K562 (cell line): ENCODE measurements around the gene DNASE2. TPM values are rescaled to one million over a fixed set of nuclear protein-coding genes. Genes with fewer than 3 reads are reported as not detected.

ENCODE experiments used
- BACH1 ChIP-seq: fragments of 200-800 bp; sonication (Bioruptor generic); IDR thresholded peaks from 2 replicates; pipeline ENCODE4 v1.6.1; 2016; ENCODE audit warnings: missing genetic modification characterization, missing compliant biosample characterization
- BRCA1 ChIP-seq, 2 experiments: fragments of 450-650 bp in 1 of 2; sonication (generic) in 1 of 2; formaldehyde crosslinking in 1 of 2; IDR thresholded peaks; 2 replicates each; pipeline versions ENCODE4 v1.5.0 to v1.6.1; 2017 to 2020; ENCODE audit warnings: mild to moderate bottlenecking in 1 of 2, missing genetic modification reagents in 1 of 2
- CREB5 ChIP-seq: fragments of 250-450 bp; sonication (Bioruptor Pico); IDR thresholded peaks from 2 replicates; pipeline ENCODE4 v1.5.0; 2020; ENCODE audit warnings: mild to moderate bottlenecking
- DDX20 ChIP-seq: fragments of 450-650 bp; IDR thresholded peaks from 2 replicates; pipeline ENCODE4 v1.6.1; 2016; ENCODE audit warnings: missing genetic modification characterization, low read depth, mild to moderate bottlenecking, missing compliant biosample characterization, moderate library complexity
- ERF ChIP-seq: fragments of 450-650 bp; formaldehyde crosslinking; IDR thresholded peaks from 2 replicates; pipeline ENCODE4 v1.4.0; 2020; ENCODE audit warnings: mild to moderate bottlenecking, mixed read lengths
- IFI16 ChIP-seq: fragments of 250-450 bp; sonication (Bioruptor Pico); IDR thresholded peaks from 2 replicates; pipeline ENCODE4 v2.1.2; 2022; ENCODE audit warnings: mild to moderate bottlenecking, inconsistent platforms
- KLF6 ChIP-seq: fragments of 250-450 bp; sonication (Bioruptor Pico); IDR thresholded peaks from 2 replicates; pipeline ENCODE4 v1.4.0; 2020; ENCODE audit warnings: mild to moderate bottlenecking, moderate library complexity, borderline replicate concordance
- MCM7 ChIP-seq, 2 experiments: fragments of 450-650 bp; IDR thresholded peaks; 2 replicates each; pipeline ENCODE4 v1.6.1; 2016 to 2018
- MEIS2 ChIP-seq: fragments of 450-650 bp; IDR thresholded peaks from 2 replicates; pipeline ENCODE4 v1.6.1; 2014; ENCODE audit warnings: mild to moderate bottlenecking; ENCODE audit not compliant: partially characterized antibody
- MTA2 ChIP-seq: fragments of 450-650 bp; IDR thresholded peaks from 2 replicates; pipeline ENCODE4 v1.6.1; 2016; ENCODE audit warnings: low read depth
- MYNN ChIP-seq, 2 experiments: sonication (generic); formaldehyde crosslinking in 1 of 2; IDR thresholded peaks; 2 replicates each; pipeline versions ENCODE4 v1.5.0 to v1.6.1; 2016 to 2020; ENCODE audit warnings: antibody characterized with exemption in 1 of 2, missing genetic modification reagents in 1 of 2
- PHF21A ChIP-seq: fragments of 450-650 bp; IDR thresholded peaks from 2 replicates; pipeline ENCODE4 v1.6.1; 2017; ENCODE audit warnings: low read depth, borderline replicate concordance
- PHF8 ChIP-seq: fragments of 200-600 bp; sonication (generic); IDR thresholded peaks from 2 replicates; pipeline ENCODE4 v1.6.1; 2012; ENCODE audit warnings: mixed run types, mild to moderate bottlenecking, inconsistent platforms, low read length, moderate library complexity, borderline replicate concordance
- POLR2B ChIP-seq: fragments of 450-650 bp; IDR thresholded peaks from 2 replicates; pipeline ENCODE4 v1.6.1; 2018; ENCODE audit warnings: low read depth; ENCODE audit not compliant: partially characterized antibody
- PTTG1 ChIP-seq: fragments of 450-650 bp; IDR thresholded peaks from 2 replicates; pipeline ENCODE4 v1.6.1; 2016; ENCODE audit warnings: low read depth, mild to moderate bottlenecking, missing genetic modification characterization, missing compliant biosample characterization
- SMAD1 ChIP-seq: fragments of 150-350 bp; IDR thresholded peaks from 2 replicates; pipeline ENCODE4 v1.6.1; 2014; ENCODE audit warnings: low read length, low read depth; ENCODE audit not compliant: partially characterized antibody
- SMARCA5 ChIP-seq: fragments of 450-650 bp; IDR thresholded peaks from 2 replicates; pipeline ENCODE4 v1.6.1; 2016
- TBL1XR1 ChIP-seq, 2 experiments: IDR thresholded peaks; 2 replicates each; pipeline ENCODE4 v1.6.1; 2012; ENCODE audit warnings: improper control_type of control experiment in 2 of 2, low read length in 2 of 2, mild to moderate bottlenecking in 1 of 2
- ZBTB9 ChIP-seq: fragments of 450-650 bp; formaldehyde crosslinking; IDR thresholded peaks from 2 replicates; pipeline ENCODE4 v1.4.0; 2020; ENCODE audit warnings: mild to moderate bottlenecking, moderate library complexity
- ZC3H8 ChIP-seq: fragments of 450-650 bp; IDR thresholded peaks from 2 replicates; pipeline ENCODE4 v1.6.1; 2017
- ZKSCAN1 ChIP-seq: fragments of 150-350 bp; IDR thresholded peaks from 2 replicates; pipeline ENCODE4 v1.6.1; 2016; ENCODE audit warnings: low read depth, low read length
- ZNF143 ChIP-seq: sonication (generic); formaldehyde crosslinking; IDR thresholded peaks from 2 replicates; pipeline ENCODE4 v1.9.0; 2022; ENCODE audit warnings: mild to moderate bottlenecking, missing genetic modification reagents
- ZNF280B ChIP-seq: fragments of 250-450 bp; sonication (Bioruptor Pico); IDR thresholded peaks from 2 replicates; pipeline ENCODE4 v1.5.1; 2021; ENCODE audit warnings: mild to moderate bottlenecking
- ZNF384 ChIP-seq: IDR thresholded peaks from 2 replicates; pipeline ENCODE4 v1.6.1; 2012; ENCODE audit warnings: low read depth, low read length, improper control_type of control experiment
- ZNF507 ChIP-seq: conservative IDR thresholded peaks from 2 replicates; pipeline ENCODE4 v1.6.1; 2017; ENCODE audit warnings: missing genetic modification characterization, missing compliant biosample characterization
- ZNF561 ChIP-seq: fragments of 450-650 bp; formaldehyde crosslinking; conservative IDR thresholded peaks from 2 replicates; pipeline ENCODE4 v1.4.0; 2020; ENCODE audit warnings: mild to moderate bottlenecking, moderate library complexity
- ZNF79 ChIP-seq: fragments of 250-450 bp; sonication (Bioruptor Pico); IDR thresholded peaks from 2 replicates; pipeline ENCODE4 v1.4.0; 2020; ENCODE audit warnings: low read depth, mild to moderate bottlenecking, moderate library complexity
- polyA plus RNA-seq, 8 experiments: library from polyadenylated mRNA; depleted of rRNA in 4 of 8; stranded (reverse) in 5 of 8; unstranded in 3 of 8; fragments of >200 nt; fragmentation: Nextera tagmentation in 2 of 8; fragmentation: Illumina TruSeq in 1 of 8; extraction: Ambion mirVana in 2 of 8; extraction: Trizol in 1 of 8; gene quantifications; 2 replicates each; pipeline versions ENCODE4 v1.2.1 to v1.2.3, GENCODE V29; 2011 to 2014; ENCODE audit warnings: inconsistent platforms in 1 of 8, missing spikeins in 1 of 8
- total RNA-seq, 7 experiments: library from RNA; depleted of rRNA in 6 of 7; stranded (reverse); fragments of >200 nt in 6 of 7; fragmentation: Illumina TruSeq in 2 of 7; extraction: Trizol in 2 of 7; gene quantifications; 2 replicates each; pipeline versions ENCODE4 v1.2.1 to v1.2.3, GENCODE V29; 2011 to 2021; ENCODE audit warnings: low replicate concordance in 1 of 7

DNASE2 gene
- total and polyA plus RNA-seq, 9 of the 15 experiments (the other 6 are each of a cell fraction or from before 2014, with no cell fraction given) = 4.4 to 27.0 (median 20.2) TPM

GRCh38 chr19:12886969-12887747 is 5.9 kb upstream of the DNASE2 start, which contains the start of gene KLF1 (continued):
- TF ChIP-seq ZNF280B (CRISPR knock-in tag) (no peak), ZBTB9 (CRISPR knock-in tag) (peak; percentile 50; the same call in 1 of the 2 replicates), TBL1XR1 (IDR thresholded peaks at IDR 0.05; ENCODE audit: low read length in 2 of 2) (peak; percentile 76 to 81), ZNF79 (CRISPR knock-in tag) (no peak), KLF6 (CRISPR knock-in tag) (no peak), ZKSCAN1 (no peak), MTA2 (peak; percentile 86), ZC3H8 (no peak), DDX20 (tag) (no peak), PHF21A (no peak), MCM7 (IDR thresholded peaks at IDR 0.05) (no peak), IFI16 (0 out of 2 replicates have a peak, but pooled peaks have one; percentile 51), ERF (CRISPR knock-in tag) (no peak), PTTG1 (tag) (no peak), PHF8 (peak; percentile 60; the same call in 1 of the 2 replicates), ZNF561 (CRISPR knock-in tag) (no peak), BRCA1 (IDR thresholded peaks at IDR 0.05) (no peak), BRCA1 (CRISPR knock-in tag; IDR thresholded peaks at IDR 0.05) (no peak), BACH1 (tag) (no peak), ZNF384 (no peak), SMARCA5 (no peak), ZNF507 (tag) (no peak), SMAD1 (peak; percentile 34), MEIS2 (no peak), POLR2B (peak; percentile 83), MYNN (IDR thresholded peaks at IDR 0.05) (peak; percentile 45; the same call in 1 of the 2 replicates), MYNN (CRISPR knock-in tag; IDR thresholded peaks at IDR 0.05) (no peak), ZNF143 (CRISPR knock-in tag) (0 out of 2 replicates have a peak, but pooled peaks have one; percentile 20), CREB5 (CRISPR knock-in tag) (no peak)
